ENCODE data around the gene ANGPTL7.

Gene ANGPTL7, protein sequence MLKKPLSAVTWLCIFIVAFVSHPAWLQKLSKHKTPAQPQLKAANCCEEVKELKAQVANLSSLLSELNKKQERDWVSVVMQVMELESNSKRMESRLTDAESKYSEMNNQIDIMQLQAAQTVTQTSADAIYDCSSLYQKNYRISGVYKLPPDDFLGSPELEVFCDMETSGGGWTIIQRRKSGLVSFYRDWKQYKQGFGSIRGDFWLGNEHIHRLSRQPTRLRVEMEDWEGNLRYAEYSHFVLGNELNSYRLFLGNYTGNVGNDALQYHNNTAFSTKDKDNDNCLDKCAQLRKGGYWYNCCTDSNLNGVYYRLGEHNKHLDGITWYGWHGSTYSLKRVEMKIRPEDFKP

DNA sequence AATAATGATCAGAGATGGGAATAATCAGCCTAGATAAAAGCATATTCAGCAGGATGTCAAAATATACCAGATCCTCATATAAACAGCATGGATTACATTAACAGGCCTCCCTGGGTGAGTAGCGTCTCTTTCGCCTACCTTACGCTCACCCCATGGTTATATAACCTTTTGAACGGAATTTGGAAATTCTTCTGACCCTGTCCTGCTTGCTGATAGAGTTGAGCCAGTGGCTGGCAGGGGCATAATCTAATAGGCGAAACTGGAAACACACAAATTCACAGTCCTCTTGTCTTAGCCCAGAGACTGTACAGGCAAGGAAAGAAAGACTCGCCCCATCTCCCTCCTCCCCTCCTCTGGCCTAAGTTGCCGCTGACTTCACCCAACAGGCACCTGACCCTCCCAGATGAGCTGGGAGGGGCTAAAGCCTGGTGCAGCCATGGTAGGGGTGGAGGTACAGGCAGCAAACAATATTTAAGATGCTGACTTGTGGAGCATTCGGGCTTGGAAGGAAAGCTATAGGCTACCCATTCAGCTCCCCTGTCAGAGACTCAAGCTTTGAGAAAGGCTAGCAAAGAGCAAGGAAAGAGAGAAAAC lies at the start of gene ANGPTL7:
TSS of gene ANGPTL7 (plus strand) at position 498 of the 594 bp plus-strand sequence. CDS start 225 bp downstream, outside the sequence.
- no peak within 1 kb of the TSS for H3K4me3 Mint-ChIP-seq
- H3K9me3 Mint-ChIP-seq, result no peaks in the 10 kb centered on the region
- no peaks in the 10 kb centered on the region for H3K4me1 Mint-ChIP-seq (ENCODE audit: low read depth)
- H3K27ac Mint-ChIP-seq, result no peak within 1 kb of the TSS
- no peaks in the 10 kb centered on the region for H3K27me3 Mint-ChIP-seq
- no peak for DNase-seq
- peaks cover 90% of the 10 kb centered on the region for H3K36me3 Mint-ChIP-seq (ENCODE audit: low read depth)

DNA sequence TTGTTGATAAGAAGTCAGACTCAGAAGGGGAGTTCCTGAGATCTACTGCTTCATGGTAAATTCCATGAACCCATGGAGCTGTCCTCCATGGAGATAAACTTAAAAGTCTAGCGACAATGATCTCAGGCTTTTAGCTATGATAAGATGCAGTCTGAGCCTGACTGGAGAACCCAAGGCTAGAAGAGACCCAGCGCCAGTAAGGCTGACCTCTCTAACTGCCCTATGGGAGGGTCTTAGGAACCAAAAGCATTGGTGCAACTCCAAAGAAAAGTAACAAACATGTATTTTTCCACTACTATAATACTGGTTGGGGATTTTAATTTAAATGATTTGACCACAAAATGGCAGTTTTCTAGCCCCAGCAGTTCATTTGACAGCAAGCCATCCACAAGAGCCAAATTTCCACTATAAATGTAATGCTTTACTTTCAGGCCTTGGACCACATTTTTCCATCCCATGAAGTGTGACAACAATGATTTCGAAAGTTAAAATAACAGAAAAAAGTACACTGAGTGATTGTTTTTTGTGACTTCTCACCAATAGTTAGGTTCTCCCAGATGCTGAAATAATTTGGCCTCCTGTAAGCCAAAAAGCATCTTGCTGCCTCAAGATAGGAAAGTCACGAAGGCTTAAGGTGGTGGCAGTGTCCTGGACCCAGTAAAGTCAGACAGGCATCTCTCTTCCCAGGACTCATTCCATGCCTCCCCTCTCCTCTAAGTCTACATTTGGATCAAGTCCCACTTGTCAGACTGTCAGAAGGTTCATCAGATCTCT lies 46.4 kb upstream of the ANGPTL7 start:
- DNase-seq, result no peak
- Mint-ChIP-seq H3K36me3 (ENCODE audit: low read depth) (peaks cover 89% of the 10 kb centered on the region), H3K4me3 (no peak overlapping the region), H3K9me3 (no peaks in the 10 kb centered on the region), H3K27me3 (no peaks in the 10 kb centered on the region), H3K27ac (peak overlapping the region; percentile 84), H3K4me1 (ENCODE audit: low read depth) (peaks cover 24% of the 10 kb centered on the region)

DNA sequence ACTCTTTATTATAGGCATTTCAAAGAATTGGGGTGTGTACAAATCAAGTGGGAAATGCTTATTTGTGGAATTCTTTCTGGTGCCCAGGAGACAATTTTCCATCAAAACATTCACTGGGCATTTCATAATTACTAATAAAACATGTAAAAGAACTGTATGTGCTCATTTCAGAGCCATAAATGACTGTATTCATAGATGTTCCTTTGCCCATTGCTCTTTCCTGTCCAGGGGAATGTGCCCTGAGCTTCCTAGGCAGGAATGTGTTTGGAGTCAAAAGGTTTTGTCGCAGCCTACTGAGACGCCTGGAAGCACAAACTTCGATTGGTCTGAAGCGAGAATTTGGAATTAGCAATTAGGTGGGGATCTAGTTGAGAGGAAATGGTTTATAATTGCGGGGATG lies 45.8 kb upstream of the ANGPTL7 start:
- no peak for DNase-seq
- no peaks in the 10 kb centered on the region for H3K9me3 Mint-ChIP-seq
- no peak overlapping the region for H3K4me3 Mint-ChIP-seq
- peaks cover 89% of the 10 kb centered on the region for H3K36me3 Mint-ChIP-seq (ENCODE audit: low read depth)
- H3K27me3 Mint-ChIP-seq, result no peaks in the 10 kb centered on the region
- H3K27ac Mint-ChIP-seq, result peak overlapping the region; percentile 84
- peaks cover 24% of the 10 kb centered on the region for H3K4me1 Mint-ChIP-seq (ENCODE audit: low read depth)

DNA sequence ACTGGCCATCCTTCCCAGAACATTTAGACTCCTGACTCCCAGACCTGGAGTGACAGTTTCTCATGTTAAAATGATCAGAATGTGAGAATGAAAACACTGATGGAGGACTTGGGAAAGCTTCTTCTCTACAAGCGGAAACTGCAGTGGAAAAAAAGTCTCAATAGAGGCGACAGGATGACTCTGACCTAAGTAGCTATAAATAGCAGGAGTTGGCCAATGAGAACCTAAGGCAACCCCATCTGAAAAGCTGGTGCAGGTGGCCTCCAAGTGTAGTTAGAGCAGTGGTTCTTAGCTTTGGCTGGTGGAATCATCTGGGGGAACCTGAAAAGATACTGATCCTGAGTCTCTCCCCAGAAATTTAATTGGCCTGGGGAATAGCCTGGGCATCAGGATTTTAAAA lies 45.2 kb upstream of the ANGPTL7 start:
- Mint-ChIP-seq H3K27ac (peak overlapping the region; percentile 84), H3K36me3 (ENCODE audit: low read depth) (peaks cover 89% of the 10 kb centered on the region), H3K4me1 (ENCODE audit: low read depth) (peaks cover 24% of the 10 kb centered on the region), H3K9me3 (no peaks in the 10 kb centered on the region), H3K4me3 (no peak overlapping the region), H3K27me3 (no peaks in the 10 kb centered on the region)
- no peak for DNase-seq

DNA sequence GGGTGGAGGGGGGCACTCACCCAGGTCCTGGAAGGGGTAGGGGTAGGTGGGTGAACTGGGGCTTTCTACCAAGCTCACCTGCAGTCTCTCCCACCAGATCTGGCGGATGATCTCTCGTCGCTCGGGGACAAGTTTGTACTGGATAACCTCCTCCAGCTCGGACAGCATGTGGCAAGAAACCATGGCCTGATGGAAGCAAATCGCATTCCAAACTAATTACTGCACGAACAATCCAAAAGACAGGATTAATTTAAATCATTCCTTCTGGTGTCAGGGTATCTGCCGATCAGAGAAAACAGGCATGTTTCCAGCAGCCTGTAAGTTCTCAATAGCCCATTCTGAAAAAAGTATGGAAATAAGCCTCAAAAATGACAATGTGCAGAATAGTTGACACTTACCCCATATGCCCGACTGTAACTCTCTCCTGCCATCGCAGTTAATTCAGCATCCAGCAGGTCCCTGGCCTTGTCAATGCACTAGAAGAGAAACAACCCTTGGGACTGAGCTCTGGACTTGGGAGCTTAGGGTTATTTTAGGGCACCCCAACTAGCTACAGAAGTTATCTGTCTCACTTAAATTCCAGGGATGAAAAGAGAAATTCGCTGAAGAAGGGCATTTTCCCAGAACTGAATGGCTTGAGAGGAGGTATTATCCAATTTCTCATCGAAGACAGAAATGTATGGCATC lies 44.4 kb upstream of the ANGPTL7 start:
- no peak for DNase-seq
- Mint-ChIP-seq H3K4me1 (ENCODE audit: low read depth) (peaks cover 24% of the 10 kb centered on the region), H3K27me3 (no peaks in the 10 kb centered on the region), H3K36me3 (ENCODE audit: low read depth) (peaks cover 89% of the 10 kb centered on the region), H3K27ac (peak overlapping the region; percentile 84), H3K4me3 (no peak overlapping the region), H3K9me3 (no peaks in the 10 kb centered on the region)

DNA sequence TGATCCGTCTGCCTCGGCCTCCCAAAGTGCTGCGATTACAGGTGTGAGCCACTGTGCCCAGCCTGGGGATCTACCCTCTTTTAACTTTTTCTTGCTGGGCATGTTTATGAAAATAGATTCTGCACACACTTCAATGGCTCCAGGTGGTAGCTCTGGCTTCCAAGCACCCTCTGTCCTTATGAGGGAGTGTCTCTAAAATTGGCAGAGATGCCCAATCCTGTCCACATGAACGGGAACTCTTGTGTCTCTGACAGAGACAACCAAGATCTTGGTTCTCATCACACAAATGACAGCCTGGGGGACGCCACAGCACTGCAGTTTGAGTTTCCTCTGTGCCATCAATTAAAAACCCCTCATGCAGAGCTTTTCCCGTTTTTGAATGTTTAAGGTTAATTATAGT lies 43.4 kb upstream of the ANGPTL7 start:
- Mint-ChIP-seq H3K4me1 (ENCODE audit: low read depth) (peaks cover 24% of the 10 kb centered on the region), H3K27me3 (no peaks in the 10 kb centered on the region), H3K4me3 (no peak overlapping the region), H3K27ac (no peak overlapping the region), H3K9me3 (no peaks in the 10 kb centered on the region), H3K36me3 (ENCODE audit: low read depth) (peaks cover 90% of the 10 kb centered on the region)
- no peak for DNase-seq

DNA sequence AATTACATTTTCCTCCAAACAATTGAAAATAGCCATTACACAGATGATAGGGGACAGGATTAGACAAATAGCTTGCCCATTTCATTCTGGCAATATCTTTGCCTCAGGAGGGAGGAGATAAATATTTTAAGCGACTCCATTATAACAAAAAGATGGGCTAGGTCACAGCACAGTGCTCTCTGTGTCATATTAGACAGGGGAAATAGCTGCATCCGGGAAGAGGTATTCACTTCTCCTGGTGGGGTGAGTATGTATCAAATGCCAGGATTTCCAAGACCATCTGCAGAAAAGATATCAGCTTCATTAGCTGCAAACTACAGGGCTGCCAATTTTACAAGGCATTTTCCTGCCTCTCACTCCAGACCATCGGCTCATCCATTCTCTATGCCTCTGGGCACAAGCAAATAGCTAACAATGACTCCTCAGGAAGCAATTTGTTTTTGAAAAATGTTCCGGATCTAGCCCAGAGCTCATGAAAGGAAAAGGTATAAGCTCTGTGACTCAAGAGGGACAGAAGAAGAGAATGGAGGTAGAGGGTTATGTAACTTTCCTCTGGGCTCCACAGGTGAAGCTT lies 41.9 kb upstream of the ANGPTL7 start:
- Mint-ChIP-seq H3K4me1 (ENCODE audit: low read depth) (peaks cover 24% of the 10 kb centered on the region), H3K27ac (no peak overlapping the region), H3K9me3 (no peaks in the 10 kb centered on the region), H3K4me3 (no peak overlapping the region), H3K27me3 (no peaks in the 10 kb centered on the region), H3K36me3 (ENCODE audit: low read depth) (peaks cover 97% of the 10 kb centered on the region)
- no peak for DNase-seq

DNA sequence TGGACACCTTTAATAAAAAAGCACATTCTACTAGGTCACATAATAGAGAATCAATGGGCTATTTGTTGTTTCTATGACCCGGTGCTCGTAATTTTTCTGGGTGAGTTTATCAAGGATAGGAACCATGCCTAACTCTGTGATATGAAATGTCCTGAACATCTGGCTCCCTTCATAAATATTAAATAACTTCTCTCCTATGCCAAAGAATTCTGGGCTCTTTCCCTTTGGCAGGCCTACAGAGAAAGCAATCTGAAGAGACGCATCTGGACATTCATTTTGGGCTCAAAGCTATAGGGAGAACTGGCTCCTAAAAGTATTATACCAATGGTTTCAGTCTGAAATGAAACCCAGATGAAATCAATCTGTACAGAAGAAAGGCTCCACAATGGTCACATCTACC lies 38.8 kb upstream of the ANGPTL7 start:
- Mint-ChIP-seq H3K4me3 (no peak overlapping the region), H3K27me3 (no peaks in the 10 kb centered on the region), H3K36me3 (ENCODE audit: low read depth) (peaks cover 91% of the 10 kb centered on the region), H3K4me1 (ENCODE audit: low read depth) (no peaks in the 10 kb centered on the region), H3K27ac (no peak overlapping the region), H3K9me3 (no peaks in the 10 kb centered on the region)
- no peak for DNase-seq

DNA sequence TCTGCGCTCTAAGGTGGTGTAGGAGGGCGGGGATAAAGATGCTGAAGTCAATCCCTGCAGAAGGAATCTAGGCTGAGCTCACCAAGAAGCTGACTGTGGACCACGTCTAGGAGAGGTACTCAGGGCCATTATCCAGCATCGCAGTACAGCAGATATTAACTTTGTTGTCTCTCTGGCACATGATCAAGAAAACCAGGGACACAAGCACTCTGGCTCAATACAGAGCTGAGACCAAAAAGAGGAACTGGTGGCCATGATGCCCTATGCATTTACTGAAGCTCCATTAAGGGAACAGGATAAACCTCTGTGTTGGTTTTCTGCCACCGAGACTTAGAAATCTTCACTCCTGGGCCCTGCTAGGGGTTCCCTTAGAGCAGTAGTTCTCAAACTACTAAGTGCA lies 38.0 kb upstream of the ANGPTL7 start:
- no peak overlapping the region for H3K4me3 Mint-ChIP-seq
- no peaks in the 10 kb centered on the region for H3K27me3 Mint-ChIP-seq
- peaks cover 91% of the 10 kb centered on the region for H3K36me3 Mint-ChIP-seq (ENCODE audit: low read depth)
- no peaks in the 10 kb centered on the region for H3K4me1 Mint-ChIP-seq (ENCODE audit: low read depth)
- no peak for DNase-seq
- H3K9me3 Mint-ChIP-seq, result no peaks in the 10 kb centered on the region
- no peak overlapping the region for H3K27ac Mint-ChIP-seq

DNA sequence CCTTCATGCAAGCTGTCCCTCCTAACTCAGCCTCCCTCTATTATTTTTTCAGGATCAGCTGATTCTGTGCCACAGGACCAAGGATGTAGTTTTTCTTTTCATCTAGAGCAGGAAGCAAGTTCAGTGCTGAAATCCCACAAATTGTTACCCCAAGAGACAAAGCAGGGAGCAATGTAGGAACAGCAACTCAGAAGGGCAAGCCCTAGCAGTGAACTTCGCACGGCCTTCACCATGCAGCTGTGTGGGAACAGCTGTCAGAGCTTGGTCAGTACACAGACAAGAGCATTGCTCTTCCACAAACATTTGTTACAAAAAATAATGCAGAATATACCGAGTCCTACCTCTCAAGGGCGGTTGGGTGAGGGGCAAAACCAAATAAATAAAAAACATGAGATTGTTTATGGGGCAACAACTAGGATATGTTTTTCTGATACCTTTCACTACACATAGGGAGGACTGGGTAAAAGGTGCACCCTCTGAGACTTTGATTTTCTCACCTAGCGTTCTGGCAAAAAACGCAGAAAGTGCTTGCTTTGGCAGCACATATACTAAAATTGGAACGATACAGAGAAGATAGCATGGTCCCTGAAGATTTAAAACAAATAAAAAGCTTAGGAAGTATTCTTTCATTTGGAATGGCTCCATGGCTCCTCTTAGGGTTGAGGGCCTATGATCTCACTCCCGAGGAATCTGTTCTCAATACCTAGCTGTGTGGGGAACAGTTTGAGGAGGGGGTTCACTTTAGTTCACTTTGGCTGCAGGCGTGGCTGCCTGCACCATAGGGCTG lies 37.1 kb upstream of the ANGPTL7 start:
- no peak overlapping the region for H3K4me3 Mint-ChIP-seq
- H3K9me3 Mint-ChIP-seq, result no peaks in the 10 kb centered on the region
- no peak overlapping the region for H3K27ac Mint-ChIP-seq
- H3K27me3 Mint-ChIP-seq, result no peaks in the 10 kb centered on the region
- no peak for DNase-seq
- peaks cover 5% of the 10 kb centered on the region for H3K4me1 Mint-ChIP-seq (ENCODE audit: low read depth)
- peaks cover 91% of the 10 kb centered on the region for H3K36me3 Mint-ChIP-seq (ENCODE audit: low read depth)

DNA sequence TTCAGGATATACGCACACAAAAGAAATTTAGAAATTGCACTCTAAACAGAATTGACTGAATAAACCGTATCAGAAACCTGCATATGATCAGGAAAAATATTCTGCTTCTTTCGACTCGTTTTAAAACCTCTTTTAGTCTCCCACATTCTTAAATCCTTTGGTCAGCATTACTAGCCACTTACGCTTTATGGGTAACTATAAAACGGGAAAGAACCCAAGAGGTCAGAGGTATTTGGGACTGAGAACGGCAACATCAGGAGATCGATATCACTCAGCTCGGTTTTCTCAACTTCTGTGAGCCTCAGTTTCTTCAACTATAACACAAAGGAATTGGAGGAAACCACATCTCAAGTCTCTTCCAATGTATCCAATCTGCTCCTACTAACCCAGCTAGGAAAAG lies 36.4 kb upstream of the ANGPTL7 start:
- no peaks in the 10 kb centered on the region for H3K9me3 Mint-ChIP-seq
- no peaks in the 10 kb centered on the region for H3K27me3 Mint-ChIP-seq
- peaks cover 12% of the 10 kb centered on the region for H3K4me1 Mint-ChIP-seq (ENCODE audit: low read depth)
- no peak overlapping the region for H3K27ac Mint-ChIP-seq
- H3K36me3 Mint-ChIP-seq (ENCODE audit: low read depth), result peaks cover 91% of the 10 kb centered on the region
- H3K4me3 Mint-ChIP-seq, result no peak overlapping the region
- no peak for DNase-seq

DNA sequence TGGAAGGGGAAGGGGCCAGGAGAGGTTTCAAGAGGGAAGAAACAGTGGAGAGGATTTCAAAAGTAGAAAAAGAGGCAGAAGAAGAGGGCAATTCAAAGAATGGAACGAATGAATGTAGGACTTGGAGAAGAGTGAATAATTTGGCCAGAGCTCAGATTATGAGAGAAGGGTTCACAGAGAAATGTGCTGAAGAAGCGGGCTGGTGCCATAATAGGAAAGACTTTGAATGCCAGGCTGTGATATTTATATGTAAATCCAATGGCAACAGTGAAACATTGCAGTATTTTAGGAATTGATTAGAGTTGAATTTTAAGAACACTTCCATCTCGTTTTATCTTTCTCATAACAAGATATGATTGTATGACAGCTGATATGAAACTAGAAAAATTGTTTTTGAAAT lies 36.0 kb upstream of the ANGPTL7 start:
- peaks cover 91% of the 10 kb centered on the region for H3K36me3 Mint-ChIP-seq (ENCODE audit: low read depth)
- no peak for DNase-seq
- H3K27me3 Mint-ChIP-seq, result no peaks in the 10 kb centered on the region
- no peak overlapping the region for H3K27ac Mint-ChIP-seq
- H3K4me3 Mint-ChIP-seq, result no peak overlapping the region
- no peaks in the 10 kb centered on the region for H3K9me3 Mint-ChIP-seq
- H3K4me1 Mint-ChIP-seq (ENCODE audit: low read depth), result peaks cover 16% of the 10 kb centered on the region

DNA sequence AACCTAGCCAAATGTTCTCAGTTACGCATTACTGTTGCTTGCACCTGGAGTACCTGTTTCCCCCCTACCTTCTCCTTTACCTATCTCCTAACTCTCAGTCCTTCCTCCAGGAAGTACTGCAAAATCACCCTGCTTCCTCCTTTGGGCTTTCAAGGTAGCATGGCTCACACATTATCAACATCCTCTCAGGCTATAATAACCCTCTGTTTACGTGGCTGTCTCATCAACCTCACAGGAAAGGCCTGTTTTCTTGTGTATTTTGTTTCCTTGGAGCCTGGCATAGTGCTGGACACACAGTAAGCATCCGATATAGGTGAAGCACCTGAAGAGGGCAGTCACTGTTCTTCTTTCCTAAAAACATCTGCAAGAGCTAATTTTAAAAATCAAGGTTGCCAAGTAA lies 32.7 kb upstream of the ANGPTL7 start:
- H3K36me3 Mint-ChIP-seq (ENCODE audit: low read depth), result peaks cover 86% of the 10 kb centered on the region
- no peak overlapping the region for H3K4me3 Mint-ChIP-seq
- peaks cover 22% of the 10 kb centered on the region for H3K4me1 Mint-ChIP-seq (ENCODE audit: low read depth)
- no peaks in the 10 kb centered on the region for H3K9me3 Mint-ChIP-seq
- no peaks in the 10 kb centered on the region for H3K27me3 Mint-ChIP-seq
- no peak for DNase-seq
- peak overlapping the region; percentile 70 for H3K27ac Mint-ChIP-seq

DNA sequence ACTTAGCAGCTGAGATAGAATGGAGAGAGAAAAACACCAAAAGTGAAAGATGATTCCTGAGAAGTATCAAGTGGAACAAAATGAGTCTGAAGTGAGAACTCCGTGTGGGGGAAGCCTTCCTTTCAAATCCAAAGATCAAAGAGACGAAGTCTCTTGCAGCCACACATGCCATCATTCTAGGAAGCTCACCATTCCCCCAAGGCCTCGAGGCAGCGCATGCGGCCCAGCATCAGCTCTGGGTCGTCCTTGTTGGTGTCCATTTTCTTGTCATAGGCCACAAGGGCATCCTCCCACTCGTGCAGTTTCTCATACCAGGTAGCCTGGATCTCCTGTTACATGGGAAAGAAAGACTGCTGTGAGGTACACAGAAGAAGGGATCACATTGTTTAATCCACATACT lies 32.2 kb upstream of the ANGPTL7 start:
- peak; percentile 34 for DNase-seq
- Mint-ChIP-seq H3K9me3 (no peaks in the 10 kb centered on the region), H3K4me3 (no peak overlapping the region), H3K27me3 (no peaks in the 10 kb centered on the region), H3K4me1 (ENCODE audit: low read depth) (peaks cover 22% of the 10 kb centered on the region), H3K27ac (peak overlapping the region; percentile 70), H3K36me3 (ENCODE audit: low read depth) (peaks cover 85% of the 10 kb centered on the region)
